DMS114 treated with DMSO at 0.1 percent for 48 hours (cell line): ENCODE results near the gene LGMN.
"Not testable (repeated sequence)": the region's sequence is repeated elsewhere in the genome, so short reads cannot be mapped to it uniquely, and the experiment has no call there.

ENCODE experiments used
- DNase-seq: peaks from one replicate; lab custom pipeline; 2025; ENCODE audit not compliant: unreplicated experiment; lab: John Stamatoyannopoulos, UW

LGMN gene

DNA sequence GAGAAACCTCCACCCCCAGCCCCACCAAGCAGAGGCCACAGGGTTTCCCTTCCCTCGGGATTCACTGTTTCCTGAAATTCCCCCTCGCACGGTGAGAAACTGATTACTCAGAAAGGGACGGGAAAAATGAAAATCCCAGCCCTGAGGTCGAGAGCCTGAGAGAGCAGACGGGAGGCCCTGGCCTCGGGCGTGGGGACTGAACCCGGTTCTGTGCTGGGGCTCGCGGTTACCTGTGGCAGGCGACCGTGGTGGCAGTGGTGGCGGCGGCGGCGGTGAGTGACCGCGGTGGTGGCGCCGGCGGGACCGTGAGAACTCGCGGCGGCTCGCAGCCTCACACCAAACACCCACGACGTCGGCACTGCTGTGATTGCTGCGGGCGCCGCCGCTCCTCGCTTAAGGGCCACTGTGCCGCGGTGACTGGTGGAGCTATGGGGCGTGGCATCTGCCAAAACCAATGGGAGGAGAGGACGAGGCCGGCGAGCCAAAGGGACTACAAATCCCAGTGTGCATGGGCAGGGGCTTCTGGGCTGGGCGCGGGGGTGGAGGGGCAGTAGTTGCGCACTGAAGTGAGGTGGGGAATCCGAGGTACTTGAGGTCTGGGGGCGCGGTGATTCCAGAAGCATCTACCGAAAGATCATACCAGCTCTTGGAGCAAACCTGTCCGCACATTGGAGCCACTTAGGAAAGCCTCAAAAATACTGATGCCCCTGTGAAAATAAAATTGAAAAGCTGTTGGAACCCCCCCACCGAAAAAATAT is at the start of gene LGMN:
LGMN (minus strand) TSS at position 369 of the 758 bp plus-strand sequence. CDS start 15,841 bp downstream, outside the sequence.
- peak; percentile 95 for DNase-seq

DNA sequence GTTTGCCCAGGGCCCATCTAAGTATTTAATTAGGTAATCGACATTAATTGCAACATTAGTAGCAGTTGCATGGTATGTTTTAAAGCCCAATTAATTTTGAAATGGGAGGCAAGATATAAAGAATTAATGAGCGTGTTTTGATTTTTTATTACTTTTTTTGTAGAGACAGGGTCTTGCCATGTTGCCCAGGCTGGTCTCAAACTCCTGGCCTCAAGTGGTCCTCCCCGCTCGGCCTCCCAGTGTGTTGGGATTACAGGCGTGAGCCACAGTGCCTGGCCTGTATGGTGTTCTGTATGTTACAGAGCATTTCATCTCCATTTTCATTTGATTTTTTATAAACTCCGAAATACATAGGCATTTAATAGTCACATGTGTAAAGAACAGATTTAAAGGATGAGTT is 46.5 kb upstream of the LGMN start:
- DNase-seq = no peak

DNA sequence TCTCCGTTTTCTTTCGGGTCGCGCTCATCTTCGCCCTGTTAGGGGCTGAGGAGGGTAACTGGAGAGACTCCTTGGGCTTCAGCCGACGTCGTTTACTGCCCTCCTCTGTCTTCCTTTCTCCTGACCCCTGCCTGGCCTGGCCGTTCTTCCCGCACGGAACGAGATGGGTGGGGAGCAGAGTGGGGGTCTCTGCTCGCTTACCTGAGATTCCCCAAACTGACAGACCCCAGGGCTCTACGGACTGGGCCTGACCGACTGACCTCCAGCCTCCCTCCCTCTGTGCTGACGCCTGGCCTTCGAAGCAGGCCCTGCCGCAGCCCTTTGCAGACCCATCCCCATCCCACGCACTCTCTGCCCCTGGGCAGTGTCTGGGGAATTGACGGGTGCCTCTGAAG is 46.1 kb upstream of the LGMN start:
- DNase-seq = no peak

DNA sequence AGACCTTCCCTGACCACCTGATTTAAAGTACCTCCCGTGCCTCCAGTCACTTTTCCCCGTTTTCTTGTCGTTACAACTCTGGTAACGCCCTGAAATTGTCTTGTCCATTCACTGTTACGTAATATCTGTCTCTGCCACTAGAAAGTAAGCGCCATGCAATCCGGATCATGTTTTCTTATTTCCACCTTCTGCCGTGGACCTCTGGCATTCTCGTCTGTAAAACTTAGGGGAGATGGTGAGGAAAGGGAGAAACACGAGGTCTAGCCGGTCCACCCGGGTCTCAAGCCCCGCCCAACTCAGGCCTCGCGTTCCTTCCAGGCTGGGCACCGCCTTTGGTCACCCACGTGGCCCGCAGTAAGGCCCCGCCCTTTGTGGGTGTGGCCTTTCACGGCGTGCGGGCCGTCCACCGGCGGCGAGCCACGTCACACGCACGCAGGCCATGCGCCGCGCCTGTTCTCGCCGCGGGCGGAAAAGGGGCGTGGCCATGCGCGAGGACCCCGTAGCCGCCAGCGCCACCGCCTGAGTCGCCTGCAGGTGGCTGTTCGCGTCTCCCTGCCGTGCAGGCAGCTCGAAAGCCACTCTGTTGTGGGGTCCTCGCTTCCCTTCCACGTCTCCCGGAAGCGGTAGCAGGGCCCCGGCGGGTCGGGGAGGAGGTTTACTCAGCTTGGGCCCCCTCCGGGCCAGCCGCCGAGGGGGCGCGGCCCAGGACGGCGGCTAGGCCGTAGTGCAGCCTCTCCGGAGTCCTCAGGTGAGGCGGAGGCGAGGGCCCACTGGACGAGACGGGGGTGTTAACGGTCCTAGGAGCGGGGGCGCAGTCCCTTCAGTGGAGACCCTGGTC is 45.5 kb upstream of the LGMN start, which contains the start of gene GOLGA5:
GOLGA5 (plus strand) TSS at position 597 of the 838 bp plus-strand sequence. CDS start 3,133 bp downstream, outside the sequence.
- peak; percentile 95 for DNase-seq

DNA sequence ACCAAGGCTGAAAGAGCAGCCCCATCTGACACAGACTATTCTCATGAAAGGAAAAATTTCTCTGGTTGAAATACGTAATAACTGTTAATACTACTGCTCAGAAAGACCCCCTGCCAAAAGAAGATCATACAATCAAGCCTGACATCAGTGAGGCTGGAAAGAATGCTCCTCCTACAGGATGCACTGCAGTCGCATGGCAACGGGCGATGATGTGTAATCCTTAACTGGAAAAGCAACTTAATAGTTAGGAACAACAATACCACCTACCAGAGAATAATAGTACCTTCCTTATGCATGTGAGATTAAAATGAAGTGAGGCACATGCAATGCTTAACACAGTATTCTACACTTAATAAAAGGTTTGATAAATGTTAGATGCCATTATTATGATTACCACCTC is 44.5 kb upstream of the LGMN start:
- DNase-seq = no peak

DNA sequence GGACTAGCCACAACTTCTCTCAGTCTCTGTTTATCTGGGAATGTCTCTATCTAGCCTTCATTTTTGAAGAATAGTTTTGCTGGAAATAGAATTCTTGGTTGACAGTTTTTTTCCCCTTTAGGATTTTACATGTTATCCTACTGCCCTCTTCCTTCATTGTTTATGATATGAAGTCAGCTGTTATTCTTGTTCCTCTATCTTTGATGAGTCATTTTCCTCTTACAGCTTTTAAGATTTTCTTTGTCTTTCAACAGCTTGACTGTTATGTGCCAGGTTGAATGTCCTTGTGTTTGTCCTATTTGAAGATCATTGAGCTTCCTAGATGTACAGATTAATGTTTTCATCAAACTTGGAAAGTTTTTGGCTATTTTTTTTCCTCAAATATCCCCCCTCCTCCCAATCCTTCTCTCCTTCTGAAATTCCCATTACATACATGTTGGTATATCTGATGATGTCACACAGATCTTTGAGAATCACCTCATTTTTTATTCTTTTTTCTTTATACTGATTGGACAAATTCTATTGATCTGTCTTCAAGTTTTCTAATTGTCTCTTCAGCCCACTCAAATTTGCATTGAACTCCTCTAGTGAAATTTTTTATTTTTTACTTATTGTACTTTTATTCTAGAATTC is 41.1 kb upstream of the LGMN start:
- DNase-seq = no peak

DNA sequence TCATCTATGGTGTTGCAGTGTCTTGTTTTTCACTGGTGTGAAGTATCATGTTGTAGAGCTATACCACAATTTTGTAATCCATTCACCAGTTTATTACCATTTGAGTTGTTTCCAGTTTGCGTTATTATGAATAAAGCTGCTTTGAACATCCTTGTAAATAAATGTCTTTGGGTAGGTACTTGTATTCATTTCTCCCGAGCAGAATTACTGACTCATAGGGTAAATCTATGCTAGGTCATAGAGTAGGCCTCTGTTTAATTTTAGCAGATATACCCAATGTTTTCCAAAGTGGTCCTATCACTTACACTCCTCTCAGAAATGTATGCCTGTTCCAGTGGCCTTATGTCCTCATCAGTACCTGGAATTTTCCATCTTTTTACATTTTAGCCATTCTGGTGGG is 39.1 kb upstream of the LGMN start:
- DNase-seq = no peak

DNA sequence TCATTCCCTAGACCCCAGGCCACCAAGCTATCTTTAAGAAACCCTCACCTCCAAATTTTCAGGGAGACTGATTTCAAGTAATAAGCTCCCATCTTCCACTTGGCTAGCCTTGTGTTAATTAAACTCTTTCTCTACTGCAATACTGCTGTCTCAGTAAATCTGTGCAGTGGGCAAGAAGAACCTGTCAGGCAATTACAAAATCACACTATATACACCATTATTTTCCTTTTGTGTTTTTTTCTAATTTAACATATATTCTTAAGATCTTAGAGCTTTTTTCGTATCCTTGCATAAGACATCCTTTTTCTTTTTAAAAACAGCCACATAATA is 38.0 kb upstream of the LGMN start:
- no peak for DNase-seq

DNA sequence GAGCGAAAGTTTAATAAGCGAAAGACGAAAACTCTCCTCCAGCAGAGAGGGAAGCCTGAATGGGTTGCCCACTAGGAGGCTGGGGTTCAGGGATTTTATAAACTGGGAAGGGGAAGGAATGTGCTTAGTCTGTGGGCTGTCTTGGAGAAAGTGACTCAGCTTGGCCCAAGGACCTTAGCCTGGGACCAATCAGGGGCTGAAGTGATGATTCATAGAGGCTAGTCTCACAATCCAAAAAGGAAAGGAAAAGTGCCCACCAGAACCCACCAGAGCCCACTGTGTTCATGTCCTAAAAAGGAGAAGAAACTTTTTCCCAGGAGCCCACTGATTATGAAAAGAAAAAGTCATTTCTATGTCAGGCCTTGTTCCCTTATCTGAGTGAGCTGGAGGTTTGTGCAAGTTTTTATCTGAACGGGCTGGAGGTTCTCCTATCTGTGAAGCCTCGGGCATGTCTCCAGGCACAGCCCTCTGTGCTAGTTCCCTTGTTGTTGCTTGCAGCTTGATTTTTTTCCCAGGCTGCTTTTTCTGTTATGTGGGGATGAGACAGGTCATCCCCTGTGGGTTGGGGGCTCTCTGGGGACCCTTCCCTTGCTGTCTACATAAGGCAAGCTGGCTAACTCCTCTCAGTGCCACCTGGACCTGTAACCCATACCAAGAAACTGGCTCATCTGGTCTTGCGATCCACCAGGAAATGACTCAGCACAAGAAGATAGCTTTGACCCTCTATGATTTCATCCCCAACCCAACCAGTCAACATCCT is 37.4 kb upstream of the LGMN start:
- no peak for DNase-seq

DNA sequence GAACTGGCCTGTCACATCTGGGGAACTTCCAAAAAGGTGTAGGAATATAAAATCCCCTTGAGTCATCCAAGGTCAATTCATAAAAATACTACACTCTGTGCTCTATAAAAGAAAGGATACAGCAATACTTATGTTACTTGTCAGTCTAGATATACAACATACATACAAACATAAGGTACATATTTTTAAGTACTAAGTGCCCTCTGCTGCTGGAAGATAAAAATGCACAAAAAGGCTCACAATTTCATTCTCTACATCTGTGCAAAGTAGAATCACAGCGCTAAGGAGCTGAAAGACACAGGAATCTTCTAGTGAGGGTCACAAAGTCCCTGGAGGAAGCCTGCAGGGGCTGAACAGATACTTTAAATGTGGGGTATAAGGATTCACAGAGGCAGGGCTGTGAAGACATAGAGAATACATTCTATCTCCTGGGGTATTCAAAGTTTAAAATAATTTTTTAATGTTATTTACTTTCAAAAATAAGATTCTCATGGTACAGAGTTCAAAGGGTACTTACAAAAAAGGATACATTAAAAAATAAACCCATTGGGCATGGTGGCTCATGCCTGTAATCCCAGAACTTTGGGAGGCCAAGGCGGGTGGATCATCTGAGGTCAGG is 35.5 kb upstream of the LGMN start:
- DNase-seq = peak; percentile 75

DNA sequence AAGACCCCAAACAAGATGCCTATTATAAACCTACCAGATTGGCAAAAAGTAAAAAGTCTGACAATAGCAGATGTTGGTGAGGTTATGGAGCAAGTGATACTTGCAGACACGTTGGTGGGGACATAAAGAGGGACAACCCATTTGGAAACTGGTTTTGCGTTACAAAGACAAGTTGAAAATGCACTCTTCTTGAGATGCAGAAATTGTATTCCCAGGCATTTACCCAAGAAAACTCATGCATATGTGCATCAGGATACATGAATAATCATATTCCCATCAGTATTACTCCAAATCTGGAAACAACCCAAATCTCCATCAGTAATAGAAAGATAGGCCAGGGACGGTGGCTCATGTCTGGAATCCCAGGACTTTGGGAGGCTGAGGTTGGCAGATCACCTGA is 32.9 kb upstream of the LGMN start:
- DNase-seq = no peak

DNA sequence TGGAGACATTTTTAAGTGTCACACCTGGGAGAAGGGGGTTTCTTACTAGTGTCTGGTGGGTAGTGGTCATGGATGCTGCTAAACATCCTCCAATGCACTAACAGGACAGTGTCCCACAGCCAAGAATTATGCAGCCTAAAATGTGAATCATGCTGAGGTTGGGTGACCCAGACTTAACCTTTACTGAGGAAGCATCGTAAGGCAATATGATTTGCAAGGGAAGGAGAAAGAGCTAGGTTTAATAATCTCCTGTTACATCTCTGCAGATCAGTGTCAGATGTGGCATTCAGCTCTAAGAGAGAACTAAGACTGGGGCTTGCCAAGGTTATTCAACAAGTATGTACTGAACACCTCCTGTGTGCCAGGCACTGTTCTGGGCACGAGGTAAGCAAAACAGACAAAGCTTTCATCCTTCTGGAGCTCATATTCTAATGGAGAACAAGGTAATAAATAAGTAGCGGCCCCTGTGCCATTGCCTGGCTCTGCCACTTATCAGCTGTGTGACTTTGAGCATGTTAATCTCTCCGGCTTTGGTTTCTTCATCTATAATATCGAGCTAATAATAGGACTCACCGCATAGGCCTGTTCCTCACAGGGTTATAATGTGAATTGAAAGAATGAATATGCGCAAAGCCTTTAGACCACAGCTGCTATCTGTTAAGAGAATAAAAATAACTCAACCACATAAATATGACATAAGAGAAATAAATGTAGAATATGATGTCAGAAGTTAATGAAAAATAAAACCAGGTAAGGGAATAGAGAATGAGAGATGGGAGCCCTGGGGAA is 32.2 kb upstream of the LGMN start:
- DNase-seq = no peak

DNA sequence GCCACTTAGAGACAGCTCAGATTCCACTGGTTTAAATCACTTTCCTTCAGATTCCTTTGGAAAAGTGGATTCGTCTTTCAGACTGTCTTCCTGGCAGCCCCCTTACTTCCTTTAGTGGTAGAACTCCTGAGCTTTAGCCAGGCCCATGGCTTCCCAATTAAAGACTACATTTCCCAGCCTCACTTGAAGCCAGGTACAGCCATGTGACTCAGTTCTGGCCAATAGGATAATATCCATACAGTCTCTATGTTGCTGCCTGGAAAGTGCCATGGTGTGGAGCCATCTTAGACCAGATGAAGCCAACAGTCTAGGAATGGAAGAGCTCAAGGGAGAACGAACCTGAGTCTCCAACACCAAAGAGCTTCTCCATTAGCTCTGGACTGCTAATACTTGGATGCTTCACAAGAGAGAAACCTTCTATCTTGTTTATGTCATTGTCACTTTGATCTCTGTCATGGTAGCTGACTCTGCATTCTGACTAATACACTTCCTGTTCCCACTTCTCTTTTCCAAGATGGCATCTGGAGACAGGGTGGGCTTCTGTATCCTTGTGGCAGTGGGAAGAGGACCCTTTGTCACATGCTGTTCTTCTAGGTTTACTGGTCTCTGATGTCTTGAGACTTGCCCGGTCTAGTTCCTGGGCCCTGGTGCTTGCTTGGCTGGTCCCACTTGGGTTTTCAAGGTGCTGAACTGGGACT is 30.6 kb upstream of the LGMN start:
- DNase-seq = not testable (repeated sequence)

DNA sequence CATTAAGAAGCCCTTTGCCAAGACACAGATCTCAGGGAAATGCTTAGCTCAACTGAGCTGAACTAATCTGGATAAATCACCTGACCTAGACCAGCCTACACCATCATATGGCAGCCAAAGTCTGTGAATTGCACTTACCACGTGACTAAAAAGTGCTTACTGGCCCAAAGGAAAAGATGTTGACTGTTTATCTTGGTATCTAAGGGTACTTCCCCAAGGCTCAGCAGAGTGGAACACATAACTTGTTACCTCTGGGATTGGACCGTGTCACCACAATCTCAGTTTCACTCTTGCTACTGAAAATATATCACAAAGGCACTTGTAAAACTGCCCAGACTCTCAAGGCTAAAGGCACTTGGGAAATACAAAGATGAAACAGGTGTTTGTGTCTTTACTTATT is 26.9 kb upstream of the LGMN start:
- DNase-seq = not testable (repeated sequence)

DNA sequence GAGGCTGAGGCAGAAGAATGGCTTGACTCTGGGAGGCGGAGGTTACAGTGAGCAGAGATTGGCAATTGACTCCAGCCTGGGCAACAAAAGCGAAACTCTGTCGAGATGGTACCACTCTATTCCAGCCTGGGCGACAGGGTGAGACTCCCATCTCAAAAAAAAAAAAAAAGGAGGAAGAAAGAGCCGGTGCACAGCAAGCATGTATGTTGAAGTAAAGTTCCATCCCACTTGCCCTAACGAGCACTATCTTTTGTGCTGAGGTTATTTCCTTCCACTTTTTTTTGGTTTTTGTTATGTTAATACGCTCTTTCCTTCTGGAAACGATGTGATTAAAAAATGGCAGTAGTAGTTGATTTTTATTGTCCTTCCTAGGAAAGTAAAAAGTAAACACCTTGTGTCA is 26.1 kb upstream of the LGMN start:
- DNase-seq = no peak

DNA sequence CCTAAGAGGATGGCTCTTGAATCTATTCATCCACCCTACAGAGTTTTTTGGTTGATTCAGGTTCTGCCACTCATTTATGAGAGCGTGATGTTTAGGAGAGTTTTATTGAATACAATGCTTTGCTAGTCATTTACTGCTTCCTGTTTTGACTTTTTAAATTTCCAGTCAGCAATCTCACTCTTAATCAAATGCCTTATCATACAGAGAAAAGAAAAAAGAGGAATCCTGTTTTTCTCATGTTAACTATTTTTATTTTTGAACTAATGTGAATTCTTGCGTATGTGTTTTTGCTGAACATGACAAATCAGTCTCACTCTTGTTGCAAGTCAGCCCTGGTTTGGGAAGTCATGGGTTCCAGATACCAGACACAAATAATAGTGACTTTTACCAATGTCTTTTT is 22.1 kb upstream of the LGMN start:
- no peak for DNase-seq

DNA sequence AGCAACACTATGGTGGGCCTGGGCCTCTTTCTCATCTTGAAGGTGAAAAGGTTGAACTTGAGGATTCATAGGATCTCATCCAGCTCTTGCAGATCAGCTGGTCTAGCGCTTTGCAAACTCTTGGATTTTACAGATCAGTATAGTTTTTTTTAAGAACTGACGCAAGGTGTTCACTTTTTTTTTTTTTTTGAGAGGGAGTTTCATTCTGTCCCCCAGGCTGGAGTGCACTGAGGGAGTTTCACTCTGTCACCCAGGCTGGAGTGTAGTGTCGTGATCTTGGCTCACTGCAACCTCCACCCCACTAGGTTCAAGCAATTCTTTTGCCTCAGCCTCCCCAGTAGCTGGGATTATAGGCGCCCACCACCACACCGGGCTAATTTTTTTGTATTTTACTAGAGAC is 20.4 kb upstream of the LGMN start:
- DNase-seq = no peak

DNA sequence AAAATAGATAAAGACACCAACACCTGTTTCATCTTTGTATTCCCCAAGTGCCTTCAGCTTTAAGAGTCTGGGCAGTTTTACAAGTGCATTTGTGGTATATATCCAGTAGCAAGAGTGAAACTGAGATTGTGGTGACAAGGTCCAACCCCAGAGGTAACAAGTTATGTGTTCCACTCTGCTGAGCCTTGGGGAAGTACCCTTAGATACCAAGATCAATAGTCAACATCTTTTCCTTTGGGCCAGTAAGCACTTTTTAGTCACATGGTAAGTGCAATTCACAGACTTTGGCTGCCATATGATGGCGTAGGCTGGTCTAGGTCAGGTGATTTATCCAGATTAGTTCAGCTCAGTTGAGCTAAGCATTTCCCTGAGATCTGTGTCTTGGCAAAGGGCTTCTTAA is 19.8 kb upstream of the LGMN start:
- DNase-seq = not testable (repeated sequence)
